K562 (cell line): ENCODE measurements around the gene LSM4. TPM values are rescaled to one million over a fixed set of nuclear protein-coding genes. Genes with fewer than 3 reads are reported as not detected.
A peak's percentile ranks its signal among the peaks of the same experiment; 100 is the strongest.

ENCODE experiments used
- ETV1 ChIP-seq: fragments of 450-650 bp; conservative IDR thresholded peaks from 2 replicates; pipeline ENCODE4 v1.6.1; 2016; ENCODE audit warnings: missing genetic modification characterization, control low read depth, low read depth, missing compliant biosample characterization
- KAT2B ChIP-seq: IDR thresholded peaks from one replicate; pipeline ENCODE4 v1.6.1; 2012; ENCODE audit warnings: low read depth, mild to moderate bottlenecking, control low read depth, inconsistent platforms, low read length, moderate library complexity
- NR2C1 ChIP-seq, 2 experiments: fragments of 450-650 bp; IDR thresholded peaks; 2 replicates each; pipeline ENCODE4 v1.6.1; 2017; ENCODE audit warnings: mild to moderate bottlenecking in 2 of 2, antibody characterized with exemption in 1 of 2, inconsistent platforms in 1 of 2, missing compliant biosample characterization in 1 of 2, missing genetic modification characterization in 1 of 2
- XRCC3 ChIP-seq: fragments of 450-650 bp; IDR thresholded peaks from 2 replicates; pipeline ENCODE4 v1.6.1; 2017; ENCODE audit warnings: mild to moderate bottlenecking, moderate library complexity
- polyA plus RNA-seq, 8 experiments: library from polyadenylated mRNA; depleted of rRNA in 4 of 8; stranded (reverse) in 5 of 8; unstranded in 3 of 8; fragments of >200 nt; fragmentation: Nextera tagmentation in 2 of 8; fragmentation: Illumina TruSeq in 1 of 8; extraction: Ambion mirVana in 2 of 8; extraction: Trizol in 1 of 8; gene quantifications; 2 replicates each; pipeline versions ENCODE4 v1.2.1 to v1.2.3, GENCODE V29; 2011 to 2014; ENCODE audit warnings: inconsistent platforms in 1 of 8, missing spikeins in 1 of 8
- total RNA-seq, 7 experiments: library from RNA; depleted of rRNA in 6 of 7; stranded (reverse); fragments of >200 nt in 6 of 7; fragmentation: Illumina TruSeq in 2 of 7; extraction: Trizol in 2 of 7; gene quantifications; 2 replicates each; pipeline versions ENCODE4 v1.2.1 to v1.2.3, GENCODE V29; 2011 to 2021; ENCODE audit warnings: low replicate concordance in 1 of 7
- TF ChIP-seq, protein P1 (sequence below): fragments of 250-450 bp; sonication (Bioruptor Pico); IDR thresholded peaks from 2 replicates; pipeline ENCODE4 v1.4.0; 2020
- TF ChIP-seq, protein P2 (sequence below), 2 experiments: IDR thresholded peaks; 2 replicates each; pipeline ENCODE4 v1.6.1; 2011; ENCODE audit warnings: borderline replicate concordance in 1 of 2, control low read depth in 1 of 2, low read depth in 1 of 2, low read length in 1 of 2, mild to moderate bottlenecking in 1 of 2, mixed read lengths in 1 of 2, moderate library complexity in 1 of 2; ENCODE audit not compliant: insufficient read depth in 1 of 2, insufficient read length in 1 of 2, poor library complexity in 1 of 2, severe bottlenecking in 1 of 2; ENCODE audit errors: extremely low read depth in 1 of 2
- TF ChIP-seq, protein P3 (sequence below): fragments of 250-450 bp; sonication (Bioruptor Pico); IDR thresholded peaks from 2 replicates; pipeline ENCODE4 v1.8.0; 2022; ENCODE audit warnings: moderate library complexity, mild to moderate bottlenecking, inconsistent platforms
- TF ChIP-seq, protein P4 (sequence below), 2 experiments: fragments of 200-800 bp in 1 of 2; sonication (Bioruptor generic) in 1 of 2; sonication (generic) in 1 of 2; formaldehyde crosslinking in 1 of 2; IDR thresholded peaks in 1 of 2; conservative IDR thresholded peaks in 1 of 2; 2 replicates each; pipeline versions ENCODE4 v1.5.0 to v1.6.1; 2016 to 2020; ENCODE audit warnings: missing compliant biosample characterization in 1 of 2, missing genetic modification characterization in 1 of 2, missing genetic modification reagents in 1 of 2
- TF ChIP-seq, protein P5 (sequence below): fragments of 450-650 bp; conservative IDR thresholded peaks from 2 replicates; pipeline ENCODE4 v1.6.1; 2016; ENCODE audit warnings: missing genetic modification characterization, low read depth, mild to moderate bottlenecking, missing compliant biosample characterization, moderate library complexity
- TF ChIP-seq, protein P6 (sequence below): fragments of 250-450 bp; sonication (Bioruptor Pico); IDR thresholded peaks from 2 replicates; pipeline ENCODE4 v1.4.0; 2020

Gene LSM4
- total and polyA plus RNA-seq, 9 of the 15 experiments (the other 6 are each of a cell fraction or from before 2014, with no cell fraction given) = 11.9 to 763 (median 202) TPM

DNA sequence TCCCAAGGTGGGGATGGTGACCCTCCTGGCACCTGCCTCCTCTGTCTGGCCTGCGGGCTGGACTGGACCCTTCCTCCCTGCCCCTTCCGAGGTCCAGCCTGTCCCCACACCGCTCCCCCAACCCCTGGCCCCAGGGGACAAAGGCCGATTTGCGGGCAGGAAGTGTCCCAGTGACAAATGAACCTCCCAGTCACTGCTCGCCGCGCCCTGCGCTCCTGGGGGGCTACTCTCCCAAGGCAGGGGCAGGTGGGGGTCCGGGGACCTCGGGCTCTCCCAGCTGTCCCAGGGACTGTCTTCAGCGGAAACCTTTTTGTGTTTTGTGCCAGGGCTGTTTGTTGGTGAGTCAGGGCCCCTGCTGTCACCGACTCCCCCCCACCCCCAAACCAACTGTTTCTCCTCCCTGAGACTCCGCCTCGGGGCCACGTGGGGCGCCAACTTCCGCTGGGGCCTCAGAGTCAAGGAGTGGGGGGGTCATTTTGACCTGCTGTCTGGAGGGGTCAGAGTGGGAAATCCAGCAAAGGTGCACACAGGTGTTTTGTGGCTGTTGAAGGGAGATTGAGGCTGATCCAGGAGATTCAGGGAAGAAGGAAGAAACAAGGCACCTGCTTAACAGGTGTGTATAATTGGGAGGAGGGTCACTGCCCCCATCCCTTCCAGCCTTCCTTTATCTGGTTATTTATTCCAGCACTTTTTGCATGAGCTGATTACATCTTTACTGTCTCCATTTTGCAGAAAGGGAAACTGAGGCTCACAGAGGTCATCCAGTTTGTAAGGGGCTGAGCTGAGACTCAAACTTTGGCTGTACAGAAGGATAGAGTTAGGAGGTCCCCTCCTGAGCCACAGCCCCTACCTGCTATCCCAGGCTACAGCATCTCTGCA lies 18.4 kb upstream of the LSM4 start (continued):
- TF ChIP-seq, protein P1, sequence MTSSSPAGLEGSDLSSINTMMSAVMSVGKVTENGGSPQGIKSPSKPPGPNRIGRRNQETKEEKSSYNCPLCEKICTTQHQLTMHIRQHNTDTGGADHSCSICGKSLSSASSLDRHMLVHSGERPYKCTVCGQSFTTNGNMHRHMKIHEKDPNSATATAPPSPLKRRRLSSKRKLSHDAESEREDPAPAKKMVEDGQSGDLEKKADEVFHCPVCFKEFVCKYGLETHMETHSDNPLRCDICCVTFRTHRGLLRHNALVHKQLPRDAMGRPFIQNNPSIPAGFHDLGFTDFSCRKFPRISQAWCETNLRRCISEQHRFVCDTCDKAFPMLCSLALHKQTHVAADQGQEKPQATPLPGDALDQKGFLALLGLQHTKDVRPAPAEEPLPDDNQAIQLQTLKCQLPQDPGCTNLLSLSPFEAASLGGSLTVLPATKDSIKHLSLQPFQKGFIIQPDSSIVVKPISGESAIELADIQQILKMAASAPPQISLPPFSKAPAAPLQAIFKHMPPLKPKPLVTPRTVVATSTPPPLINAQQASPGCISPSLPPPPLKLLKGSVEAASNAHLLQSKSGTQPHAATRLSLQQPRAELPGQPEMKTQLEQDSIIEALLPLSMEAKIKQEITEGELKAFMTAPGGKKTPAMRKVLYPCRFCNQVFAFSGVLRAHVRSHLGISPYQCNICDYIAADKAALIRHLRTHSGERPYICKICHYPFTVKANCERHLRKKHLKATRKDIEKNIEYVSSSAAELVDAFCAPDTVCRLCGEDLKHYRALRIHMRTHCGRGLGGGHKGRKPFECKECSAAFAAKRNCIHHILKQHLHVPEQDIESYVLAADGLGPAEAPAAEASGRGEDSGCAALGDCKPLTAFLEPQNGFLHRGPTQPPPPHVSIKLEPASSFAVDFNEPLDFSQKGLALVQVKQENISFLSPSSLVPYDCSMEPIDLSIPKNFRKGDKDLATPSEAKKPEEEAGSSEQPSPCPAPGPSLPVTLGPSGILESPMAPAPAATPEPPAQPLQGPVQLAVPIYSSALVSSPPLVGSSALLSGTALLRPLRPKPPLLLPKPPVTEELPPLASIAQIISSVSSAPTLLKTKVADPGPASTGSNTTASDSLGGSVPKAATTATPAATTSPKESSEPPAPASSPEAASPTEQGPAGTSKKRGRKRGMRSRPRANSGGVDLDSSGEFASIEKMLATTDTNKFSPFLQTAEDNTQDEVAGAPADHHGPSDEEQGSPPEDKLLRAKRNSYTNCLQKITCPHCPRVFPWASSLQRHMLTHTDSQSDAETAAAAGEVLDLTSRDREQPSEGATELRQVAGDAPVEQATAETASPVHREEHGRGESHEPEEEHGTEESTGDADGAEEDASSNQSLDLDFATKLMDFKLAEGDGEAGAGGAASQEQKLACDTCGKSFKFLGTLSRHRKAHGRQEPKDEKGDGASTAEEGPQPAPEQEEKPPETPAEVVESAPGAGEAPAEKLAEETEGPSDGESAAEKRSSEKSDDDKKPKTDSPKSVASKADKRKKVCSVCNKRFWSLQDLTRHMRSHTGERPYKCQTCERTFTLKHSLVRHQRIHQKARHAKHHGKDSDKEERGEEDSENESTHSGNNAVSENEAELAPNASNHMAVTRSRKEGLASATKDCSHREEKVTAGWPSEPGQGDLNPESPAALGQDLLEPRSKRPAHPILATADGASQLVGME (CRISPR knock-in tag) = no peak
- TF ChIP-seq, protein P2, sequence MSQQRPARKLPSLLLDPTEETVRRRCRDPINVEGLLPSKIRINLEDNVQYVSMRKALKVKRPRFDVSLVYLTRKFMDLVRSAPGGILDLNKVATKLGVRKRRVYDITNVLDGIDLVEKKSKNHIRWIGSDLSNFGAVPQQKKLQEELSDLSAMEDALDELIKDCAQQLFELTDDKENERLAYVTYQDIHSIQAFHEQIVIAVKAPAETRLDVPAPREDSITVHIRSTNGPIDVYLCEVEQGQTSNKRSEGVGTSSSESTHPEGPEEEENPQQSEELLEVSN (IDR thresholded peaks at IDR 0.05; ENCODE audit: borderline replicate concordance in 1 of 2, extremely low read depth in 1 of 2, insufficient read depth in 1 of 2, insufficient read length in 1 of 2, low read depth in 1 of 2, low read length in 1 of 2, poor library complexity in 1 of 2, severe bottlenecking in 1 of 2) = peak; percentile 21 to 61
- TF ChIP-seq KAT2B (no peak), XRCC3 (no peak), NR2C1 (IDR thresholded peaks at IDR 0.05) (peak; percentile 53; the same call in 1 of the 2 replicates), NR2C1 (tag; IDR thresholded peaks at IDR 0.05) (no peak; the same call in 1 of the 2 replicates), ETV1 (peak; percentile 74)
- TF ChIP-seq, protein P3, sequence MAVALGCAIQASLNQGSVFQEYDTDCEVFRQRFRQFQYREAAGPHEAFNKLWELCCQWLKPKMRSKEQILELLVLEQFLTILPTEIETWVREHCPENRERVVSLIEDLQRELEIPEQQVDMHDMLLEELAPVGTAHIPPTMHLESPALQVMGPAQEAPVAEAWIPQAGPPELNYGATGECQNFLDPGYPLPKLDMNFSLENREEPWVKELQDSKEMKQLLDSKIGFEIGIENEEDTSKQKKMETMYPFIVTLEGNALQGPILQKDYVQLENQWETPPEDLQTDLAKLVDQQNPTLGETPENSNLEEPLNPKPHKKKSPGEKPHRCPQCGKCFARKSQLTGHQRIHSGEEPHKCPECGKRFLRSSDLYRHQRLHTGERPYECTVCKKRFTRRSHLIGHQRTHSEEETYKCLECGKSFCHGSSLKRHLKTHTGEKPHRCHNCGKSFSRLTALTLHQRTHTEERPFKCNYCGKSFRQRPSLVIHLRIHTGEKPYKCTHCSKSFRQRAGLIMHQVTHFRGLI (CRISPR knock-in tag) = no peak
- TF ChIP-seq, protein P4, sequence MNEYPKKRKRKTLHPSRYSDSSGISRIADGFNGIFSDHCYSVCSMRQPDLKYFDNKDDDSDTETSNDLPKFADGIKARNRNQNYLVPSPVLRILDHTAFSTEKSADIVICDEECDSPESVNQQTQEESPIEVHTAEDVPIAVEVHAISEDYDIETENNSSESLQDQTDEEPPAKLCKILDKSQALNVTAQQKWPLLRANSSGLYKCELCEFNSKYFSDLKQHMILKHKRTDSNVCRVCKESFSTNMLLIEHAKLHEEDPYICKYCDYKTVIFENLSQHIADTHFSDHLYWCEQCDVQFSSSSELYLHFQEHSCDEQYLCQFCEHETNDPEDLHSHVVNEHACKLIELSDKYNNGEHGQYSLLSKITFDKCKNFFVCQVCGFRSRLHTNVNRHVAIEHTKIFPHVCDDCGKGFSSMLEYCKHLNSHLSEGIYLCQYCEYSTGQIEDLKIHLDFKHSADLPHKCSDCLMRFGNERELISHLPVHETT (CRISPR knock-in tag; conservative IDR thresholded peaks at IDR 0.05 in 1 of 2, IDR thresholded peaks at IDR 0.05 in 1 of 2) = 0 out of 4 replicates have a peak, but pooled peaks of 1 of the 2 experiments have one; percentile 46
- TF ChIP-seq, protein P5, sequence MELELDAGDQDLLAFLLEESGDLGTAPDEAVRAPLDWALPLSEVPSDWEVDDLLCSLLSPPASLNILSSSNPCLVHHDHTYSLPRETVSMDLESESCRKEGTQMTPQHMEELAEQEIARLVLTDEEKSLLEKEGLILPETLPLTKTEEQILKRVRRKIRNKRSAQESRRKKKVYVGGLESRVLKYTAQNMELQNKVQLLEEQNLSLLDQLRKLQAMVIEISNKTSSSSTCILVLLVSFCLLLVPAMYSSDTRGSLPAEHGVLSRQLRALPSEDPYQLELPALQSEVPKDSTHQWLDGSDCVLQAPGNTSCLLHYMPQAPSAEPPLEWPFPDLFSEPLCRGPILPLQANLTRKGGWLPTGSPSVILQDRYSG = no peak
- TF ChIP-seq, protein P6, sequence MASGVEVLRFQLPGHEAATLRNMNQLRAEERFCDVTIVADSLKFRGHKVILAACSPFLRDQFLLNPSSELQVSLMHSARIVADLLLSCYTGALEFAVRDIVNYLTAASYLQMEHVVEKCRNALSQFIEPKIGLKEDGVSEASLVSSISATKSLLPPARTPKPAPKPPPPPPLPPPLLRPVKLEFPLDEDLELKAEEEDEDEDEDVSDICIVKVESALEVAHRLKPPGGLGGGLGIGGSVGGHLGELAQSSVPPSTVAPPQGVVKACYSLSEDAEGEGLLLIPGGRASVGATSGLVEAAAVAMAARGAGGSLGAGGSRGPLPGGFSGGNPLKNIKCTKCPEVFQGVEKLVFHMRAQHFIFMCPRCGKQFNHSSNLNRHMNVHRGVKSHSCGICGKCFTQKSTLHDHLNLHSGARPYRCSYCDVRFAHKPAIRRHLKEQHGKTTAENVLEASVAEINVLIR (CRISPR knock-in tag) = no peak
